ENCODE results near the gene URB2. TPM values are rescaled to one million over a fixed set of nuclear protein-coding genes. Genes with fewer than 3 reads are reported as not detected.

Gene URB2
- total RNA-seq, 1 experiment from 2014 or later = 19.7 TPM

GRCh38 chr1:229669333-229669732, 43.3 kb downstream of the URB2 start:
- Mint-ChIP-seq H3K9me3 (ENCODE audit: unreplicated experiment) (no peaks in the 10 kb centered on the region), H3K4me1 (ENCODE audit: low read depth, unreplicated experiment) (no peaks in the 10 kb centered on the region), H3K4me3 (ENCODE audit: unreplicated experiment) (no peak overlapping the region), H3K36me3 (ENCODE audit: insufficient read depth, unreplicated experiment) (no peaks in the 10 kb centered on the region), H3K27ac (ENCODE audit: unreplicated experiment) (no peak overlapping the region), H3K27me3 (ENCODE audit: insufficient read depth, unreplicated experiment) (no peaks in the 10 kb centered on the region)
- no peak for DNase-seq
- no peak overlapping the region for H3K4me3 ChIP-seq (ENCODE audit: low read depth, low read length)
- intact Hi-C loops (cut with micrococcal nuclease; ENCODE audit: unreplicated experiment) = no loop called here
- BruUV-seq (replicated peaks) = no TSS peak
- no peaks in the 10 kb centered on the region for H3K9me3 ChIP-seq
- no peaks in the 10 kb centered on the region for H3K36me3 ChIP-seq (ENCODE audit: control insufficient read depth, insufficient read depth, low read length)
- no peaks in the 10 kb centered on the region for H3K27me3 ChIP-seq (replicated peaks; ENCODE audit: control insufficient read depth, insufficient read depth, low read length)
- TF ChIP-seq CTCF (IDR thresholded peaks at IDR 0.05; ENCODE audit: insufficient read depth in 1 of 2, low read depth in 1 of 2, low read length in 1 of 2, severe bottlenecking in 1 of 2, unreplicated experiment in 1 of 2) = no peak
- CTCF ChIA-PET = no interaction called here
- POLR2A ChIA-PET = no interaction called here
- no peaks in the 10 kb centered on the region for H3K4me1 ChIP-seq

- Mint-ChIP-seq H3K9me3 (ENCODE audit: unreplicated experiment) (no peaks in the 10 kb centered on the region), H3K4me3 (ENCODE audit: unreplicated experiment) (no peak overlapping the region), H3K27ac (ENCODE audit: unreplicated experiment) (no peak overlapping the region), H3K27me3 (ENCODE audit: insufficient read depth, unreplicated experiment) (no peaks in the 10 kb centered on the region), H3K36me3 (ENCODE audit: insufficient read depth, unreplicated experiment) (no peaks in the 10 kb centered on the region), H3K4me1 (ENCODE audit: low read depth, unreplicated experiment) (no peaks in the 10 kb centered on the region)
- no peaks in the 10 kb centered on the region for H3K9me3 ChIP-seq
- no peaks in the 10 kb centered on the region for H3K27me3 ChIP-seq (replicated peaks; ENCODE audit: control insufficient read depth, insufficient read depth, low read length)
- H3K4me3 ChIP-seq (ENCODE audit: low read depth, low read length) = no peak overlapping the region
- H3K4me1 ChIP-seq = no peaks in the 10 kb centered on the region
- no TSS peak for BruUV-seq (replicated peaks)
- DNase-seq = no peak
- CTCF ChIA-PET = no interaction called here
- POLR2A ChIA-PET = no interaction called here
- intact Hi-C loops (cut with micrococcal nuclease; ENCODE audit: unreplicated experiment) = no loop called here
- no peaks in the 10 kb centered on the region for H3K36me3 ChIP-seq (ENCODE audit: control insufficient read depth, insufficient read depth, low read length)
- TF ChIP-seq CTCF (IDR thresholded peaks at IDR 0.05; ENCODE audit: insufficient read depth in 1 of 2, low read depth in 1 of 2, low read length in 1 of 2, severe bottlenecking in 1 of 2, unreplicated experiment in 1 of 2) = no peak
Measured at GRCh38 chr1:229671310-229671709, 45.3 kb downstream of the URB2 start.

- Histone ChIP-seq H3K36me3 (ENCODE audit: control insufficient read depth, insufficient read depth, low read length) (no peaks in the 10 kb centered on the region), H3K27me3 (replicated peaks; ENCODE audit: control insufficient read depth, insufficient read depth, low read length) (no peaks in the 10 kb centered on the region), H3K9me3 (no peaks in the 10 kb centered on the region), H3K4me1 (no peaks in the 10 kb centered on the region), H3K4me3 (ENCODE audit: low read depth, low read length) (no peak overlapping the region)
- CTCF ChIA-PET = interaction anchor here (0.6 kb wide), 1 partner anchor 639 kb away, joined by 4 read pairs; no protein-coding TSS in a partner anchor
- DNase-seq = no peak
- Mint-ChIP-seq H3K36me3 (ENCODE audit: insufficient read depth, unreplicated experiment) (no peaks in the 10 kb centered on the region), H3K4me3 (ENCODE audit: unreplicated experiment) (no peak overlapping the region), H3K27ac (ENCODE audit: unreplicated experiment) (no peak overlapping the region), H3K4me1 (ENCODE audit: low read depth, unreplicated experiment) (no peaks in the 10 kb centered on the region), H3K9me3 (ENCODE audit: unreplicated experiment) (no peaks in the 10 kb centered on the region), H3K27me3 (ENCODE audit: insufficient read depth, unreplicated experiment) (no peaks in the 10 kb centered on the region)
- intact Hi-C loops (cut with micrococcal nuclease; ENCODE audit: unreplicated experiment) = no loop called here
- POLR2A ChIA-PET = no interaction called here
- no TSS peak for BruUV-seq (replicated peaks)
- no peak for TF ChIP-seq CTCF (IDR thresholded peaks at IDR 0.05; ENCODE audit: insufficient read depth in 1 of 2, low read depth in 1 of 2, low read length in 1 of 2, severe bottlenecking in 1 of 2, unreplicated experiment in 1 of 2)
Measured at GRCh38 chr1:229672246-229672645, 46.2 kb downstream of the URB2 start.
